GM04503 (cell line): ENCODE results near the gene RFX3.

Experiments
- DNase-seq: peaks from one replicate; pipeline ENCODE4 v3.0.0-alpha.2; 2012; ENCODE audit warnings: low read depth

Gene RFX3

DNA sequence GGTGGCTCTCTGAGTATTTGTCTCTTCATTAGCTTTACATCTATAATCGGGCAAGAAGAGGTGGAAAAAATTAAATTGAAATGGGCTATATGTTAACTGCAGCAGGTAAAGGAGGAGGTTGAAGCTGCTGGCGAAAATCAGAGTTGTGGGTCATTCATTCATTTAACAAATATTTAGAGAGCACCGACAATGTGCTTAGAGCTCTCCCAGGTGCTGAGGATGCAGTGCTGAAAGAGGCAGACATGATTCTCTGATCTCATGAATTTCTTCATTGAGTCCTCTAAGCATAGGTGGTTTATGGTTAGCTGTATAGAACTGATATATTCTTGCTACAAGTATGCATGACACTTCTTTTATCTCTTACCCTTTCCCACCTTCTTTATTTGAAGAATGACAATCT is 243.4 kb downstream of the RFX3 start:
- DNase-seq = no peak

DNA sequence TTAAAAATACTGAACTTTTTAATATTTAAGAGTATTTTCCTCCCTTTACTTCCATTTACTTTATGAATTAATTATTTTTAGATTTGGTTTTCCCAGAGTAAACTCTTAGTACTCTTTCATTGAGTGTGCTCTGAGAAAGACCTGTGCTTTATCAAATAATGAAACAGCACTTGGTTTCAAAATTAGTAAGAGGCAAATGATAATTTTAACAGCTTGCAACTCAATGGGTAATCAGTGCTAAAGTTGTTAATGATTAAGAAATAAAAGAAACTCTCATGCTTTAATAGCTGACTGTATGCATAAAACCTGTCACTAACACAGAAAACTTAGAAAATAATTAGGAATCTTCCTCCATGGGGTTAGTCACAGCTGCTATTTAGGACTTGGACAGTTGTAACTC is 244.4 kb downstream of the RFX3 start:
- no peak for DNase-seq

GRCh38 chr9:3277200-3277599 is 248.6 kb downstream of the RFX3 start:
- DNase-seq = no peak

- DNase-seq = no peak
These were observed 254.2 kb downstream of the RFX3 start for GRCh38 chr9:3271581-3271980.

DNA sequence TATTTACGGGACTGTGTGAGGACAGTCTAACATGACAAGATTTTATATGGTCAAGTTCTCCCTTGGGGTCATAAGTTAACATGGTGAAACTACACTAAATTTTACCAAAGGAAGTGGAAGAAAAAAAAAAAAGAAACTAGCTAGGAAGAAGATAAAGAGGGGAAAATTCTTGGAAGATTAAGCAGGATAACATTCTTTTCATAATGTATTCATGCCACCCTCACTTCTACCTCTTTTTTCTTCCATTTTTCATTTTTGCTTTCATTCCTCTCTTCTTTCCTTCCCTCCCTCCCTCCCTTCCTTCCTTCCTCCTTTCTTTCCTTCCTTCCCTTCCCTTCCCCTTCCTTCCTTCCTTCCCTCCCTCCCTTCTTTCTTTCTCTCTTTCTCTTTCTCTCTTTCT is 254.6 kb downstream of the RFX3 start:
- DNase-seq = no peak

- DNase-seq = no peak
These were observed 257.6 kb downstream of the RFX3 start for GRCh38 chr9:3268223-3268622.

DNA sequence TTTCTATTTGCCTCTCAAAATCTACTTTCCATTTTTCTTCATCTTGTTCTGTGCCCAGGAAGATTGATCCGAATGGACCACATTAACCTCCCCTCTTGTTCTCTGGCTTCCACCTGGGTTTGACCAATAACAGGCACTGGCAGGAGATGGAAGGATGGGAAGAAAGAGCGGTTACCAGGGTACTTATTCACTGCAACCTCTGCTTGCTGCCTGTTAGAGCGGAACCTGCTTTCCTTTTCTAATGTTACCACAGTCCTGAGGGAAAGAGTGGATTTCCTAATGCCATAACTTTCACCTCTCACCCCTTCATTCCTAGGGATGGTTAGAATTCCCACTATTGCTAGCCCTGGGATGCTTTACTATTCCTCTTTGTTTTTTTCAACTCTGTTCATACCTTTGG is 262.1 kb downstream of the RFX3 start:
- no peak for DNase-seq

DNA sequence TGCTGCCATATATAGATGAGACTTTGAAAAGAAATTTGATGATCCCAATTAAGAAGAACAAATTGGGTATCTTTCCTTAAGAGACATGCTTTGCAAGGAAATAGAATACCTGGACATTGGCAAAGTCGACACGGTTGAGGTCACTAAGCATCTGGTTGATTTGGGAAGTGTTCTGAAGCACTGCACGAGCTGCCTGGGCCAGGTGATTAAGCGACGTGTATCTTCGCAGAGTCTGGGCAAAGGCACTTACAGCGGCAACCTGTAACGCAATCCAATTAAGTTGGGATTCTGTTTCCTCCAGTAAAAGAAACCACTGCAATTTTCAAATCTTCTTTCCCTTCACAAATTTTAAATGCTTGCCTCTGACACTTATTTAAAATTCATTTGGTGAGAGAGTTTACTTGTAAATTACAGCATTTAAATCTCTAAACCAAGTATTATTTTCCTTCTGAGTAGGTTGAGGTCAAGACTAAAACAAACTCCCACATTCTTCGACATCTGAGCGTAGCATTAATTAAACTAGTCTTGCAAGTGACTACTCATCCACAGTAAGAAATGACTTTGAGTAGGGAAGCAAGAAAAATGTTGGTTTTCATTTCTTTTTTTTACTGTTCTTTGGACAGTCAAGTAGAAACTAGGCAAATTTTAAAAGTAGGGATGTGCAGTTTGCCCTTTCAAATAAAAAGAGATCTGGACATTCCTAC is 262.8 kb downstream of the RFX3 start:
- no peak for DNase-seq

DNA sequence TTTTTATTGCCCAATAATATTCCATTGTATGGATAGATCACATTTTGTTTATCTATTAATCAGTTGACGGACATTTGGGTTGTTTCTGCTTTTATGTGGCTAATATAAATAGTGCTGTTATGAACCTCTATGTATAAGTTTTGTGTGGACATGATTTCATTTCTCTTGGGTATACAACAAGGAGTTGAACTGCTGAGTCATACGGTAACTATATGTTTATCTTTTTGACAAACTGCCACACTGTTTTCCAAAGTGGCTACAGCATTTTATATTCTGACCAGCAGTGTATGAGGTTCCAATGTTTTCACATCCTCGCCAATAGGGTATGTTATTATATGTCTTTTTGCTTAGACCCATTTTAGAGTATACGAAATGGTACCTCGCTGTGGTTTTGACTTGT is 264.3 kb downstream of the RFX3 start:
- no peak for DNase-seq

- no peak for DNase-seq
These were observed 269.1 kb downstream of the RFX3 start for GRCh38 chr9:3256571-3257330.

DNA sequence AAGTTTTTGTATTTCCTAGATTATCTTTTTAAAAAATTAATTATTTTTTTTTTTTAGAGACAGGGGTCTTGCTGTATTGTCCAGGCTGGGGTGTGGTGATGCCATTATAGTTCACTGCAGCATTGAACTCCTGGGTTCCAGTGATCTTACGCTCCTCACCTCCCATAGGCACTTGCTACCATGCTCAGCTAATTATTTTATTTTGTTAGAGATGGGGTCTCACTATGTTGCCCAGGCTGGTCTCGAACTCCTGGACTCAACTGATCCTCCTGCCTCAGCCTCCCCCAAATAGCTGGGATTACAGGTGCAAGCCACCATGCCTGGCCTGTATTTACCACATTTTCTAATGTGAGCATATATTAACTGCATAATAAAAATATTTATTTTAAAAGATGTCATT is 274.5 kb downstream of the RFX3 start:
- no peak for DNase-seq

DNA sequence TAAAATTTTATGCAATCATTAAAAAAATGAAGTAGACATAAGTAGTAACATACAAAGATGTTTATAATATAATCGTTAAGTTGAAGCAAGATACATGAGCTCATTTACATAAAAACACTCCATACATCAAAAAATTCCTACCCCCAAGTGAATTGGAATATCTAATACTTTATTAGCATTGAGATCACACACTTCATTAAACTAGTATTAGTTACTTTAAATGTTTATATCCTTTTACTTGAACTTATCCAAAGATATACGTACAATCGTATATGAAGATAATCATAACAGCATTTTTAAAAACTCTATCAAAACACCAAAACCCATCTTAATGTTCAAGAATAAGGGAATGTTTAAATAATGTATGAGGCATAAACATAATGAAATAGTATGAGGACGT is 275.1 kb downstream of the RFX3 start:
- DNase-seq = no peak

GRCh38 chr9:3247211-3247610 is 278.6 kb downstream of the RFX3 start:
- DNase-seq = no peak

GRCh38 chr9:3246241-3246640 is 279.6 kb downstream of the RFX3 start:
- no peak for DNase-seq

DNA sequence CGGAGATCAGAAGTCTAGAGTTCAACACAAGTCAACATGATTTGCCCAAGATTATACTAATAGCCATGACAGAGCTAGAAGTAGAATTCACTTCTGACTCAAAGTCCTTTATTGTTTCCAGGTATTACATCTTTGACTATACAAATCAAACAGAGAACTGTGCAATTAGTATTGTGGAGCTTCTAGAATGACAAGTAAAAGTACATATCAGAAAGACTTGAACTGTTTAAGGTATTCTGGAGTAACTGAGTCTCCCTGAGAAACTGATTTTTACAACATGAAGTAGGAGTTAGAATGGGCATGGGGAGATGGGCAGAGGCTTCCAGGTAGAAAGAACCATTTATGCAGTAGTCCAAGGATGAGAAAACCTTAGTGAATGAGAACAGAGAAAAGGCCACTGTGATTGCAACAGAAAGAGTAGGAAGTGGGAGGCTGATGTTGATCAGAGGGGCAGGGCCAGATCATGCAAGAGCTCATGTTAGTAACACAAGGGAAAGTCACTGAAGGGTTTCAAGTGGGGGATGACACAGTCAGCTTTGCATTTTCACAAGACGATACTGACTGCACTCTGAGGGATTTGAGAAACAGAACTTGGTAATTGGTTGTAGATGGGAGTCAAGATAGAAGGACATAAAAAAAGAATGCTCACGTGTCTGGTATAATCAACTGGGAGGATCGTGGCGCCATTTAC is 280.7 kb downstream of the RFX3 start:
- no peak for DNase-seq

- DNase-seq = no peak
These were observed 282.1 kb downstream of the RFX3 start for GRCh38 chr9:3243683-3244082.

GRCh38 chr9:3241290-3241689 is 284.5 kb downstream of the RFX3 start:
- DNase-seq = no peak

DNA sequence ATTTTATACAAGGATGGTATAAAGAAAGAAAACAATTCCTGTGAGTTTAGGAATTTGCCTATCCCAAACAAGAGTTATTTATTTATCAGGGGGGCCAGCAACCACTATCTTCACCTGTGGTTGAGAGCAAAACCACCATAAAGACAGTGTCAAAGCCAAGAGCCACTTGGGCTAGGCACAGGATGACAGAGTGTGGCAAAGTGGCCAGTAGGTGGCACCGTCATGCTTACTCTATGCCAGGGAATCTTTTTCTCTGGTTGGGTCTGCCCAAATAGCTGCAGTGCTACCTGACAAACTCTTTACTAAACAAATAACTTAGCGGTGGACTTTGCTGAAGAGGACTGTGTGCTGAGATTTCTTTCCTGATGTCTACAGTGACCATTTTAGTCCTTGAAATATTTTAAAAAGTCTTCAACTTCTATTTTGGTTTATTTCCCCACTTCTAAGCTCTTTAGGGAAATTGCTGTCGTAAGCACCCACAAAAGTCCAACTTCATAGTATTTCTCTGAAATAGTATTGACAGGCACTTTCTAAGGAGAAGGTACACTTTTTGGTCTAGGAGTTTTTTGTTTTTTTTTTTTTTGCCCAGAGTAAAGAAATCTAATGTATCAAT is 285.0 kb downstream of the RFX3 start:
- DNase-seq = no peak

- DNase-seq = no peak
These were observed 286.6 kb downstream of the RFX3 start for GRCh38 chr9:3239240-3239639.

GRCh38 chr9:3238236-3238635 is 287.6 kb downstream of the RFX3 start:
- peak; percentile 20 for DNase-seq

DNA sequence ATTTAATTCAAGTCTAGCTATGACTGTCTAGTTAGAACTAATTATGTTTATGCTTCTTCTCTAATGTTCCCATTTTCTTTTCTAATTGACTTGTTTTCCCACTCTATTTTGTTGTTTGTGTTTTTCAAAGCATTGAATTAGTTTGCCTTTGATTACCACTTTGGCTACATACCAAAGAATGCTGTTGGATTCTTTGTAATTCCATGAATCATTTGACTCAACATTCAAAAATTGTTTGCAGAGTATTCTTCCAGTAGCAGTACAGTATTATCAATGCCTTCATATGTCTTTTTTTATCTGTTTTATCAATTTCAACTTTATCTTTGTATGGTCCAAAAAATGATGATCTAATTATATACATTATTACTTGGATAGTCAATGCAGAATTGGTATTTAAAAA is 288.7 kb downstream of the RFX3 start:
- no peak for DNase-seq

DNA sequence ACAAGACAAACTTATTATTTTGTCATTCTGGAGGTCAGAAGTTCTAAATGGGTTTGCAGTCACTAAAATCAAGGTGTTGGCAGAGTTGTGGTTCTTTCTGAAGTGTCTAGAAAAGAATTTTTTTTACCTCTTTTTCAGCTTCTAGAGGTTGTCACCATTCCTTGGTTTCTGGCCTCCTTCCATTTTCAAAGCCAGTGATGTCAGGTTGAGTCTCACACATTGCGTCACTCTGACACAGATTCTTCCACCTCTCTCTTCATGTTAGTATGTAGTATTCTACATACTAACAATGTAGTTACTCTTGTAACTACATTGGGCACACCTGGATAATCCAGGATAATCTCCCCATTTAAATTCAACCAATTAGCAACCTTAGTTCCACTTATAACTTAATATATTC is 290.3 kb downstream of the RFX3 start:
- no peak for DNase-seq

DNA sequence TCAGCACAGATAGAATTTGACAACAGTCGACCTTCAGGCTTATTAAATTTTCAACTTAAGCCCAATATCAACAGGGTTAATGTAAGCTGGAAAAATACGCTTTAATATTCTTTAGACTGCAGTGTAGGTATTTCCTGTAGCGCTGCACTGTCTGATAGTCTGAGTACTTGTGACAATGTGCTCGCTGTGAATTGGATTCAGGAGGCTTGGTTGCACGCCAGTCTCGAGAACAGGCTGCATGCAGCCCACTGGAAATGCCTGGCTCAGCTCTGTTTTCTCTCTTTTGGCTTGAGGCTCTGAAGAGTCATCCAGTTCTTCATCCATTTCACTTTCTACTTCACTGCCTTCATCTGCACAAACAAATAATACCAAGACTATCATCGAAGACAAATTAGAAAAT is 300.9 kb downstream of the RFX3 start:
- no peak for DNase-seq
